Neural cell (in vitro differentiated cells): ENCODE data around the gene MYO3A. TPM values are rescaled to one million over a fixed set of nuclear protein-coding genes. Genes with fewer than 3 reads are reported as not detected.

ENCODE experiments used
- H2AFZ ChIP-seq: fragments of 200-600, 300-800 bp; sonication (generic), shearing (Covaris generic); 2 replicates; pipeline ENCODE4 v1.6.0; 2014; ENCODE audit warnings: low read depth, mild to moderate bottlenecking, antibody characterized with exemption, low read length, moderate library complexity
- H3F3A ChIP-seq: fragments of 200-600 bp; shearing (Covaris generic); 2 replicates; pipeline ENCODE4 v1.6.1; 2016; ENCODE audit warnings: mild to moderate bottlenecking, moderate library complexity, mixed read lengths, antibody characterized with exemption, low read length; ENCODE audit not compliant: insufficient read depth, poor library complexity, severe bottlenecking
- H3K27ac ChIP-seq: fragments of 200-600, 300-800 bp; sonication (generic), shearing (Covaris generic); 2 replicates; pipeline ENCODE4 v1.5.1; 2014; ENCODE audit warnings: mild to moderate bottlenecking, low read length, moderate library complexity
- H3K27me3 ChIP-seq: fragments of 300-800, 200-600 bp; sonication (generic), shearing (Covaris generic); 2 replicates; pipeline ENCODE4 v1.6.0; 2014; ENCODE audit warnings: mild to moderate bottlenecking, low read depth, low read length, moderate library complexity; ENCODE audit not compliant: insufficient read depth
- H3K36me3 ChIP-seq: fragments of 300-800, 200-600 bp; sonication (generic), shearing (Covaris generic); 2 replicates; pipeline ENCODE4 v1.5.1; 2014; ENCODE audit warnings: mild to moderate bottlenecking, antibody characterized with exemption, low read length, moderate library complexity; ENCODE audit not compliant: insufficient read depth
- H3K4me2 ChIP-seq: fragments of 300-800, 200-600 bp; sonication (generic), shearing (Covaris generic); 2 replicates; pipeline ENCODE4 v1.6.0; 2014; ENCODE audit warnings: mild to moderate bottlenecking, low read length
- H3K4me3 ChIP-seq: fragments of 300-800, 200-600 bp; sonication (generic), shearing (Covaris generic); 2 replicates; pipeline ENCODE4 v1.5.1; 2014; ENCODE audit warnings: mild to moderate bottlenecking, low read length, moderate library complexity
- H3K79me2 ChIP-seq: fragments of 200-600 bp; shearing (Covaris generic); replicated peaks from 2 replicates; pipeline ENCODE4 v1.6.0; 2014; ENCODE audit warnings: mild to moderate bottlenecking, low read length, moderate library complexity; ENCODE audit not compliant: insufficient read depth
- H3K9ac ChIP-seq: fragments of 300-800, 200-600 bp; sonication (generic), shearing (Covaris generic); 2 replicates; pipeline ENCODE4 v1.6.1; 2016; ENCODE audit warnings: mild to moderate bottlenecking, low read length, mixed read lengths
- H3K9me2 ChIP-seq: fragments of 200-600 bp; shearing (Covaris generic); 2 replicates; pipeline ENCODE4 v1.6.1; 2016; ENCODE audit warnings: mild to moderate bottlenecking, low read length, mixed read lengths; ENCODE audit not compliant: insufficient read depth
- H3K9me3 ChIP-seq: fragments of 200-600, 300-800 bp; sonication (generic), shearing (Covaris generic); 2 replicates; pipeline ENCODE4 v1.6.1; 2016; ENCODE audit warnings: mild to moderate bottlenecking, mixed run types, low read length, moderate library complexity, mixed read lengths
- H4K20me1 ChIP-seq: fragments of 200-600 bp; shearing (Covaris generic); 2 replicates; pipeline ENCODE4 v1.6.1; 2016; ENCODE audit warnings: mild to moderate bottlenecking, mixed run types; ENCODE audit not compliant: insufficient read depth
- CTCF ChIP-seq: fragments of 450-650 bp; IDR thresholded peaks from 2 replicates; pipeline ENCODE4 v1.5.1; 2014; ENCODE audit warnings: antibody characterized with exemption, mild to moderate bottlenecking, moderate library complexity; ENCODE audit not compliant: poor library complexity, severe bottlenecking
- EP300 ChIP-seq: fragments of 450-650 bp; conservative IDR thresholded peaks from 2 replicates; pipeline ENCODE4 v1.6.1; 2014; ENCODE audit warnings: antibody characterized with exemption, mild to moderate bottlenecking, moderate library complexity; ENCODE audit not compliant: poor library complexity, severe bottlenecking
- EZH2 ChIP-seq: fragments of 200-600, 300-800 bp; shearing (Covaris generic), sonication (generic); IDR thresholded peaks from 2 replicates; pipeline ENCODE4 v1.6.1; 2014; ENCODE audit warnings: antibody characterized with exemption, low read length, borderline replicate concordance, mild to moderate bottlenecking; ENCODE audit not compliant: insufficient read depth, poor library complexity, severe bottlenecking
- MXI1 ChIP-seq: fragments of 450-650 bp; conservative IDR thresholded peaks from 2 replicates; pipeline ENCODE4 v1.6.1; 2014; ENCODE audit warnings: antibody characterized with exemption, mild to moderate bottlenecking; ENCODE audit not compliant: poor library complexity, severe bottlenecking
- POLR2AphosphoS5 ChIP-seq: IDR thresholded peaks from 2 replicates; pipeline ENCODE4 v1.6.1; 2012
- RAD21 ChIP-seq: fragments of 450-650 bp; conservative IDR thresholded peaks from 2 replicates; pipeline ENCODE4 v1.6.1; 2014; ENCODE audit warnings: antibody characterized with exemption, mild to moderate bottlenecking, moderate library complexity
- REST ChIP-seq: IDR thresholded peaks from 2 replicates; pipeline ENCODE4 v1.6.1; 2012; ENCODE audit warnings: borderline replicate concordance
- SMC3 ChIP-seq: fragments of 450-650 bp; conservative IDR thresholded peaks from 2 replicates; pipeline ENCODE4 v1.6.1; 2014; ENCODE audit warnings: antibody characterized with exemption, mild to moderate bottlenecking, moderate library complexity; ENCODE audit not compliant: poor library complexity
- TAF1 ChIP-seq: IDR thresholded peaks from 2 replicates; pipeline ENCODE4 v1.6.1; 2012; ENCODE audit warnings: low read depth
- polyA plus RNA-seq: library from polyadenylated mRNA; depleted of rRNA; stranded (reverse); fragments of >200 nt; gene quantifications from 2 replicates; pipeline ENCODE4 v1.2.3, GENCODE V29; 2014

MYO3A gene
- polyA plus RNA-seq, 1 donor from 2014 or later = 4.1 TPM

- no peaks in the 10 kb centered on the region for H3K27me3 ChIP-seq
- H3K9ac ChIP-seq = no peak overlapping the region
- no peaks in the 10 kb centered on the region for H3K9me3 ChIP-seq
- no peaks in the 10 kb centered on the region for H3K79me2 ChIP-seq
- H3K4me3 ChIP-seq = no peak overlapping the region
- peak overlapping the region; percentile 28 for H3K4me2 ChIP-seq
- H3K27ac ChIP-seq = peak overlapping the region; percentile 14
- no peaks in the 10 kb centered on the region for H4K20me1 ChIP-seq
- no peak overlapping the region for H2AFZ ChIP-seq
- H3F3A ChIP-seq = no peaks in the 10 kb centered on the region
- no peaks in the 10 kb centered on the region for H3K9me2 ChIP-seq
- H3K36me3 ChIP-seq = no peaks in the 10 kb centered on the region
- TF ChIP-seq SMC3 = no peak
- no peak for TF ChIP-seq EZH2
- TF ChIP-seq CTCF = no peak
- no peak for TF ChIP-seq POLR2AphosphoS5
- TF ChIP-seq TAF1 = no peak
- TF ChIP-seq EP300 = no peak
- TF ChIP-seq MXI1 = no peak
- no peak for TF ChIP-seq REST
- no peak for TF ChIP-seq RAD21
Measured at GRCh38 chr10:26169466-26169865, 235.4 kb downstream of the MYO3A start.

GRCh38 chr10:26172131-26172530 is 238.1 kb downstream of the MYO3A start:
- H3K9ac ChIP-seq = no peak overlapping the region
- H4K20me1 ChIP-seq = no peaks in the 10 kb centered on the region
- no peaks in the 10 kb centered on the region for H3K9me3 ChIP-seq
- no peak overlapping the region for H3K27ac ChIP-seq
- no peaks in the 10 kb centered on the region for H3K79me2 ChIP-seq
- no peaks in the 10 kb centered on the region for H3K27me3 ChIP-seq
- H3K4me3 ChIP-seq = no peak overlapping the region
- no peaks in the 10 kb centered on the region for H3K36me3 ChIP-seq
- no peak overlapping the region for H2AFZ ChIP-seq
- no peak for TF ChIP-seq MXI1
- TF ChIP-seq EP300 = no peak
- no peak for TF ChIP-seq CTCF
- no peak for TF ChIP-seq EZH2
- no peak for TF ChIP-seq RAD21
- TF ChIP-seq REST = no peak
- no peak for TF ChIP-seq POLR2AphosphoS5
- no peak for TF ChIP-seq TAF1
- no peak for TF ChIP-seq SMC3
- H3K4me2 ChIP-seq = no peak overlapping the region
- no peaks in the 10 kb centered on the region for H3F3A ChIP-seq
- H3K9me2 ChIP-seq = no peaks in the 10 kb centered on the region
